Measurements from ENCODE around the gene TMEM131.

DNA sequence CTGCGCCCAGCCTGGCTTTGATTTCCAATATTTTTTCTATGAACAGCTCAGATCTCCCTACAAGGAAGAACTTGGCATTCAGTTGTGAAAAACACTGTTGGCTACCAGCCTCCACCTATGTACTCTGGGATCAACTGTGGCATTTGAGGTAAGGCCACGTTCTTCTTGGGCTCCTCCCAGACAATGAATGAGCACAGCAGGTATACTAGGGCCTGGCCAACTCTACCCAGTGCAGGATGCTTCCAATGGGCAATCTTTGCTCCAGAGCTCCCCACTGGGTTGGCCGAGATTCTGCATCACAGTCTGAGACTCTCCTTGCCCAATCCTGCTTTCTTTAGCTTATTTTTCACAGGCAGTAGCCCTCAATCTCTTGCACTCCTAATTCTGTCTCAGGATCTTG lies 75.9 kb downstream of the TMEM131 start:
- no peak for TF ChIP-seq CTCF (conservative IDR thresholded peaks at IDR 0.05; ENCODE audit: low read length)
- TF ChIP-seq EZH2phosphoT487 (IDR thresholded peaks at IDR 0.05; ENCODE audit: borderline replicate concordance, low read depth, low read length): no peak
